Measurements from ENCODE around the gene SLC36A4. TPM values are rescaled to one million over a fixed set of nuclear protein-coding genes. Genes with fewer than 3 reads are reported as not detected.

Gene SLC36A4
- total and polyA plus RNA-seq, 2 of the 13 experiments (the other 11 are each of a cell fraction or from before 2014, with no cell fraction given), result 7.3 to 9.5 TPM

GRCh38 chr11:93238956-93239355, 41.2 kb upstream of the SLC36A4 start:
- Histone ChIP-seq H3K27me3 (ENCODE audit: control insufficient read depth in 1 of 2, insufficient read depth in 2 of 2, low read length in 2 of 2) (no peaks in the 10 kb centered on the region), H3K9ac (ENCODE audit: insufficient read depth, low read depth, low read length) (no peak overlapping the region), H2AFZ (ENCODE audit: low read length) (no peak overlapping the region), H3K79me2 (ENCODE audit: insufficient read depth, low read length) (no peaks in the 10 kb centered on the region), H3K4me3 (replicated peaks in 1 of 3; ENCODE audit: insufficient read depth in 1 of 3, low read depth in 2 of 3, low read length in 3 of 3) (no peak overlapping the region), H3K4me2 (ENCODE audit: low read depth, low read length) (no peak overlapping the region), H3K9me3 (ENCODE audit: low read length) (no peaks in the 10 kb centered on the region), H4K20me1 (ENCODE audit: insufficient read depth, low read length) (no peaks in the 10 kb centered on the region), H3K27ac (ENCODE audit: extremely low read length, insufficient read depth, low read length) (no peak overlapping the region), H3K36me3 (replicated peaks in 1 of 2; ENCODE audit: control insufficient read depth in 1 of 2, insufficient read depth in 2 of 2, low read length in 2 of 2) (no peaks in the 10 kb centered on the region), H3K4me1 (ENCODE audit: insufficient read depth, low read length) (no peaks in the 10 kb centered on the region)
- TF ChIP-seq ZNF251 (CRISPR knock-in tag; IDR thresholded peaks at IDR 0.05), result no peak
- no peak for TF ChIP-seq SP2 (CRISPR knock-in tag; IDR thresholded peaks at IDR 0.05)
- TF ChIP-seq ZNF264 (CRISPR knock-in tag; IDR thresholded peaks at IDR 0.05), result no peak
- no peak for TF ChIP-seq ERF (CRISPR knock-in tag; IDR thresholded peaks at IDR 0.05)
- TF ChIP-seq SKIL (CRISPR knock-in tag; IDR thresholded peaks at IDR 0.05; ENCODE audit: borderline replicate concordance), result no peak
- no TSS peak for BruUV-seq (replicated peaks)
- in situ Hi-C loops (cut with HindIII; ENCODE audit: extremely low pct_ligation_motif_present, low pct_unique_long_range_greater_than_20kb) (loop anchor here (5.0 kb wide), 2 partner anchors 303 to 413 kb away; partner anchors contain the start of gene SMCO4), intact Hi-C loops (cut with micrococcal nuclease; ENCODE audit: unreplicated experiment) (no loop called here)
- ATAC-seq, result no peak
- 21% methylated on average over 2 of the region's 2 CpGs for WGBS (ENCODE audit: low lambda C conversion rate)
- DNase-seq (ENCODE audit: low spot score), result no peak
- FAIRE-seq, result no peak
- ChIA-PET POLR2A (no interaction called here), CTCF (ENCODE audit: low intra/inter-chr PET ratio, low total read pairs) (no interaction called here)

Measured in HepG2 (cell line).